SK-N-SH treated with all-trans-retinoic acid at 6 μM for 48 hours (cell line): ENCODE results near the gene NYAP2.

ENCODE experiments used
- ARNTL ChIP-seq: fragments of 450-650 bp; formaldehyde crosslinking; IDR thresholded peaks from 2 replicates; pipeline ENCODE4 v1.5.0; 2020; ENCODE audit warnings: low read depth, mild to moderate bottlenecking, moderate library complexity, borderline replicate concordance
- BACH2 ChIP-seq: fragments of 250-450 bp; sonication (Bioruptor Pico); IDR thresholded peaks from 2 replicates; pipeline ENCODE4 v1.9.0; 2021; ENCODE audit warnings: mild to moderate bottlenecking, borderline replicate concordance
- CSDC2 ChIP-seq: fragments of 250-450 bp; sonication (Bioruptor Pico); IDR thresholded peaks from 2 replicates; pipeline ENCODE4 v1.5.0; 2020; ENCODE audit warnings: mild to moderate bottlenecking, moderate library complexity
- CSRNP3 ChIP-seq: fragments of 250-450 bp; sonication (Bioruptor Pico); IDR thresholded peaks from 2 replicates; pipeline ENCODE4 v1.5.1; 2021; ENCODE audit warnings: mild to moderate bottlenecking, moderate library complexity
- ZFP3 ChIP-seq: fragments of 250-450 bp; sonication (Bioruptor Pico); IDR thresholded peaks from 2 replicates; pipeline ENCODE4 v1.5.0; 2020; ENCODE audit warnings: mild to moderate bottlenecking, moderate library complexity

DNA sequence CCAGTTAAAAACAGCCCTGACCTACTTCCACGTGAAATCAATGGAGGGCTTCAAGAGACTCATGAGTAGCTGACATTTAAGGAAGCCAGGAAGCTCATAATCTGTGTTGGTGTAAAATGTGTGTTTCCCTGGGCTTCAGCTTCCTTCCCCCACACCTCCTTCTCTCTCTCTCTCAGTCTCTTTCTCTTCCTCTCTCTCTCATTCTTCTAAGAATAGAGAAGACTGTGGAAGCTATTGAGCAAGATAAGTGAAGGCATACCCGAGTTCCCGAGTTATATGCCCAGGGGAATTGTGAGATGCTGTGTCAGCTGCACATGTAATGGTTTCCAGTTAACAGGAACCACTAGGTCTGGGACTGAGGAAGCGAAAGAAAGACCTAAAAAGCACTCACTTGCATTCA lies 199.4 kb downstream of the NYAP2 start:
- TF ChIP-seq CSRNP3 (CRISPR knock-in tag): no peak
- TF ChIP-seq CSDC2 (CRISPR knock-in tag): no peak
- TF ChIP-seq ARNTL: no peak
- no peak for TF ChIP-seq ZFP3
- TF ChIP-seq BACH2 (CRISPR knock-in tag): no peak
